ENCODE data around the gene GRB14.

GRB14 gene

GRCh38 chr2:164609790-164610189 is 11.5 kb downstream of the GRB14 start:
- no peak for DNase-seq

GRCh38 chr2:164606557-164606956 is 14.7 kb downstream of the GRB14 start:
- no peak for DNase-seq

- no peak for DNase-seq
Measured at GRCh38 chr2:164605295-164605694, 16.0 kb downstream of the GRB14 start.

- no peak for DNase-seq
Measured at GRCh38 chr2:164600763-164601162, 20.5 kb downstream of the GRB14 start.

GRCh38 chr2:164599954-164600589 is 21.2 kb downstream of the GRB14 start:
- DNase-seq, result no peak

- DNase-seq, result no peak
Measured at GRCh38 chr2:164597983-164598382, 23.3 kb downstream of the GRB14 start.

GRCh38 chr2:164595031-164595430 is 26.3 kb downstream of the GRB14 start:
- no peak for DNase-seq

- DNase-seq, result no peak
Measured at GRCh38 chr2:164593959-164594358, 27.3 kb downstream of the GRB14 start.

GRCh38 chr2:164593541-164593940 is 27.7 kb downstream of the GRB14 start:
- no peak for DNase-seq

GRCh38 chr2:164589522-164589921 is 31.8 kb downstream of the GRB14 start:
- DNase-seq, result no peak

- DNase-seq, result no peak
Measured at GRCh38 chr2:164581050-164581449, 40.2 kb downstream of the GRB14 start.

GRCh38 chr2:164574931-164575330 is 46.4 kb downstream of the GRB14 start:
- no peak for DNase-seq

GRCh38 chr2:164570475-164570874 is 50.8 kb downstream of the GRB14 start:
- DNase-seq, result no peak

GRCh38 chr2:164569378-164569777 is 51.9 kb downstream of the GRB14 start:
- DNase-seq, result no peak

GRCh38 chr2:164568317-164568716 is 53.0 kb downstream of the GRB14 start:
- no peak for DNase-seq

- DNase-seq, result no peak
Measured at GRCh38 chr2:164567335-164567989, 53.8 kb downstream of the GRB14 start.

- no peak for DNase-seq
Measured at GRCh38 chr2:164565359-164565758, 55.9 kb downstream of the GRB14 start.

GRCh38 chr2:164562666-164563065 is 58.6 kb downstream of the GRB14 start:
- no peak for DNase-seq

- no peak for DNase-seq
Measured at GRCh38 chr2:164561991-164562390, 59.3 kb downstream of the GRB14 start.

- DNase-seq, result no peak
Measured at GRCh38 chr2:164561416-164561815, 59.9 kb downstream of the GRB14 start.

- DNase-seq, result no peak
Measured at GRCh38 chr2:164560902-164561301, 60.4 kb downstream of the GRB14 start.

- DNase-seq, result no peak
Measured at GRCh38 chr2:164560181-164560792, 61.0 kb downstream of the GRB14 start.

GRCh38 chr2:164558450-164558849 is 62.8 kb downstream of the GRB14 start:
- DNase-seq, result no peak

- no peak for DNase-seq
Measured at GRCh38 chr2:164554487-164554886, 66.8 kb downstream of the GRB14 start.

GRCh38 chr2:164551519-164551918 is 69.8 kb downstream of the GRB14 start:
- no peak for DNase-seq

All from activated CD8-positive, alpha-beta memory T cell treated with anti-CD3 and anti-CD28 coated beads for 24 hours (primary cell).